CD4-positive, CD25-positive, alpha-beta regulatory T cell (primary cell): Measurements from ENCODE around the gene WDR18. TPM values are rescaled to one million over a fixed set of nuclear protein-coding genes. Genes with fewer than 3 reads are reported as not detected.
A peak's percentile ranks its signal among the peaks of the same experiment; 100 is the strongest.
"Not testable (repeated sequence)": the region's sequence is repeated elsewhere in the genome, so short reads cannot be mapped to it uniquely, and the experiment has no call there.

Experiments
- ATAC-seq, 2 donors: fragments of 150-1000 bp; cut with Tn5 transposase; one replicate each; pipeline ENCODE4 v1.10.0; 2021; ENCODE audit warnings: low read depth in 2 of 2, moderate number of reproducible peaks in 2 of 2, moderate library complexity in 1 of 2
- DNase-seq, 3 donors: peaks; one replicate each; pipeline versions ENCODE4 v3.0.0 to v3.0.0-alpha.2; 2012 to 2022; ENCODE audit warnings: mixed read lengths in 1 of 3
- H3K27ac ChIP-seq: one replicate; pipeline ENCODE4 v1.7.0; 2013; ENCODE audit warnings: mild to moderate bottlenecking, low read length; ENCODE audit not compliant: insufficient read depth, poor library complexity, severe bottlenecking
- H3K27me3 ChIP-seq: one replicate; pipeline ENCODE4 v1.7.0; 2013; ENCODE audit warnings: low read length; ENCODE audit not compliant: control insufficient read depth, insufficient read depth
- H3K36me3 ChIP-seq: one replicate; pipeline ENCODE4 v1.7.0; 2013; ENCODE audit warnings: mild to moderate bottlenecking, low read length, moderate library complexity; ENCODE audit not compliant: control insufficient read depth, insufficient read depth
- H3K4me1 ChIP-seq: 2 replicates; pipeline ENCODE4 v1.7.0; 2013; ENCODE audit warnings: mild to moderate bottlenecking, low read length; ENCODE audit not compliant: insufficient read depth, control insufficient read depth, poor library complexity, severe bottlenecking
- H3K4me3 ChIP-seq: one replicate; pipeline ENCODE4 v1.7.0; 2013; ENCODE audit warnings: low read depth, mild to moderate bottlenecking, low read length, moderate library complexity
- H3K9me3 ChIP-seq, 2 experiments: 1 replicate in 1 of 2; 2 replicates in 1 of 2; pipeline ENCODE4 v1.7.0; 2013; ENCODE audit warnings: low read length in 2 of 2, mild to moderate bottlenecking in 1 of 2, moderate library complexity in 1 of 2; ENCODE audit not compliant: control insufficient read depth in 2 of 2
- H3K27ac Mint-ChIP-seq, 3 donors: one replicate each; pipeline ENCODE4 v1.8.0; 2020 to 2022; ENCODE audit warnings: mild to moderate bottlenecking in 3 of 3, mixed read lengths in 3 of 3, moderate library complexity in 2 of 3
- H3K27me3 Mint-ChIP-seq: one replicate; pipeline ENCODE4 v1.8.0; 2022; ENCODE audit warnings: mild to moderate bottlenecking, mixed read lengths
- H3K36me3 Mint-ChIP-seq: one replicate; pipeline ENCODE4 v1.8.0; 2020; ENCODE audit warnings: mixed read lengths
- H3K4me1 Mint-ChIP-seq, 4 donors: one replicate each; pipeline ENCODE4 v1.8.0; 2020 to 2022; ENCODE audit warnings: mixed read lengths in 4 of 4, mild to moderate bottlenecking in 1 of 4
- H3K4me3 Mint-ChIP-seq, 4 donors: one replicate each; pipeline ENCODE4 v1.8.0; 2020 to 2022; ENCODE audit warnings: mild to moderate bottlenecking in 4 of 4, mixed read lengths in 4 of 4, moderate library complexity in 3 of 4
- H3K9me3 Mint-ChIP-seq, 7 donors: one replicate each; pipeline ENCODE4 v1.8.0; 2020 to 2022; ENCODE audit warnings: mixed read lengths in 7 of 7, mild to moderate bottlenecking in 3 of 7, moderate library complexity in 2 of 7
- polyA plus RNA-seq, 4 donors: library from polyadenylated mRNA; unstranded; fragments of 300-500 nt; fragmentation: Illumina TruSeq; gene quantifications; one replicate each; pipeline ENCODE4 v1.2.3, GENCODE V29; 2021
- total RNA-seq: library from RNA; stranded (reverse); gene quantifications from one replicate; pipeline ENCODE4 v1.2.3, GENCODE V29; 2022

Gene WDR18
- total and polyA plus RNA-seq, 5 donors from 2014 or later: 23.8 to 71.1 (median 60.9) TPM

DNA sequence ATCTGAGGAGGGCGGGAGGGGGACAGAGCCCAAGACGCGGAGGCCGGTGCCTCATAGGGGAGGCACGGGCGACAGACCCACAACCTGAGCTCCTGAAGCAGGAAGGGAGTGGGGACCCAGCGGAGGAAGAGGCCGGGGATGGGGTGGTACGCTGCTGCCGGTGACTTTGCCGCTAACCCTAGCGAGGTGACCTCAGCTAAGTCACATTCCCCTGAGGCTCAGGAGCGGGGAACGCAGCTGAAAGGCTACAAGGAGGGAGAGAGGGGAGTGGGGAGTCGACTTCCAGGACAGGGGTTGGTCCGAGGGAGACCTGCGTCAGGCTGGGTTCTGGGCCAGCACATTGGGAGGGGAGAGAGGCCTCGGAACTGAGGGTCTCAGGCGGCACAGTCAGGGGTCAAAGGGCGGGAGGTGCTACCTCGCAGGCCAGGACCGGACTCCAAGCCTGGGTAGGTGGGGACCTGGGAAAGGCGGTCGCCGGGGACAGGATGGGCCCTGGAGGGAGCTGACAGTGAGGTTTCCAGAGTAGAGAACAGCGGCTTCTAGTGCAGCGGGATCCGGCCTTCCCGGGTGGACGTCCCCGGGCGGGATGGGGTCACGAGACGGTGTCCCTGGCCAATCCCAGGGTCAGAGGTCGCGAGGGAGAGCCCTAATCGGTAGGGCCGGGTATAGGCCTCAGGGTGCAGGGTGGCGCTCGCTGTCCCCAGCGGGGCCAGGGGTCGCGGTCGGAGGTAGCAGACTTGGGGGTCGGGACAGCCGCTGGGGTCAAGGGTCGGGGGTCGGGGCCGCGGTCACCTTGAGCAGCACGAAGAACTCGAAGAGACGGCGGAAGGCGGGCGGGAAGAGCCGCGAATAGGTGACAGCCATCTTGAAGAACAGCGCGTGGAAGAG is 36.1 kb downstream of the WDR18 start:
- peak overlapping the region; percentile 98 for H3K27ac ChIP-seq
- Mint-ChIP-seq H3K27ac (peak overlapping the region; percentile 93 to 99 (median 93)), H3K9me3 (no peaks in the 10 kb centered on the region), H3K27me3 (peaks cover 13% of the 10 kb centered on the region), H3K36me3 (no peaks in the 10 kb centered on the region), H3K4me1 (peaks cover 0 to 54% (median 18%) of the 10 kb centered on the region in 4 donors), H3K4me3 (peak overlapping the region; percentile 88 to 95 (median 94))
- H3K27me3 ChIP-seq: no peaks in the 10 kb centered on the region
- H3K36me3 ChIP-seq: no peaks in the 10 kb centered on the region
- H3K4me3 ChIP-seq: peak overlapping the region; percentile 65
- DNase-seq (peak in 1 of 3 donors; percentile 62), ATAC-seq (no peak)
- H3K9me3 ChIP-seq: no peaks in the 10 kb centered on the region
- peaks cover 58% of the 10 kb centered on the region for H3K4me1 ChIP-seq

DNA sequence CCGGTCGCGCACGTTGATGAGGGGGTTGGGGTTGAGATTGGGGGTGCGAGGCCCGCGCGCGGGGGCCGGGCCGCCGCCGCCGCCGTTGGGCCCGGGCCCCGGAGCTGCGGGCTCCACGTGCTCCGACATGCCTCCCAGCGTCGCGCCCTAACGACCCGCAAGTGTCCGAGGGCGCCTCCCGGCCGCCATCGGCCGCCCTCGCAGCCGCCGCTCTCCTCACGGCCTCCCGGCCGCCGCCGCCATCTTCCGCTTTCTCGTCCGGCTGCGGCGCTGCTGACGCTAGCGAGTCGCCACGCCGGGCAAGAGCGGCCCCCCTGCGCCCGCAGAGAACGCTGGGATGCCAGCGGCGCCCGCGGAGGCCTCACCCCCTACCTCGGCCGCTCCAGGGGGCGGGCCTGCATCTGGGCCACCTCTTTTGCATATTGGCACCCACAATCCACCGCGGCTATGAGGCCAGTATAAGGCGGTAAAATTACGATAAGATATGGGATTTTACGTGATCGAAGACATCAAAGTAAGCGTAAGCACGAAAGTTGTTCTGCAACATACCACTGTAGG is 36.8 kb downstream of the WDR18 start, which contains the start of gene TMEM259:
Gene TMEM259 (minus strand): TSS at position 256 of the 558 bp plus-strand sequence. CDS start 127 bp downstream, at position 129.
- peak; percentile 92 for ATAC-seq
- peak; percentile 96 to 98 (median 97) for DNase-seq
- H3K9me3 ChIP-seq: no peaks in the 10 kb centered on the region
- no peaks in the 10 kb centered on the region for H3K36me3 ChIP-seq
- H3K36me3 Mint-ChIP-seq: no peaks in the 10 kb centered on the region
- no peaks in the 10 kb centered on the region for H3K9me3 Mint-ChIP-seq
- peaks cover 54% of the 10 kb centered on the region for H3K4me1 ChIP-seq
- H3K27ac Mint-ChIP-seq: peak within 1 kb of the TSS; percentile 99 to 100 (median 99)
- peak within 1 kb of the TSS; percentile 98 for H3K27ac ChIP-seq
- H3K27me3 ChIP-seq: no peaks in the 10 kb centered on the region
- peaks cover 13% of the 10 kb centered on the region for H3K27me3 Mint-ChIP-seq
- H3K4me3 ChIP-seq: peak within 1 kb of the TSS; percentile 67
- H3K4me3 Mint-ChIP-seq: peak within 1 kb of the TSS; percentile 88 to 95 (median 94)
- H3K4me1 Mint-ChIP-seq: peaks cover 0 to 51% (median 18%) of the 10 kb centered on the region in 4 donors

DNA sequence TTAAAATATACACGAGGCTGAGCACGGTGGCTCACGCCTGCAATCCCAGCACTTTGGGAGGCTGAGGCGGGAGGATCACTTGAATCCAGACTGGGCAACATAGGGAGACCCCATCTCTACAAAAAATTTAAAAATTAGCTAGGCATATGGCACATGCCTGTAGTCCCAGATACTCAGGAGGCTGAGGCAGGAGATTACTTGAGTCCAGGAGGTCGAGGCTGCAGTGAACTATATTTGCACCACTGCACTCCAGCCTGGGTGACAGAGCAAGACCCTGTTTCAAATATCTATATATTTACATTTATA is 39.7 kb downstream of the WDR18 start:
- H3K4me3 ChIP-seq, DNase-seq, H3K27me3 Mint-ChIP-seq, H3K36me3 ChIP-seq, H3K9me3 Mint-ChIP-seq, H3K27me3 ChIP-seq, ATAC-seq, H3K9me3 ChIP-seq, H3K36me3 Mint-ChIP-seq, H3K27ac Mint-ChIP-seq, H3K27ac ChIP-seq: not testable (repeated sequence)
- H3K4me1 ChIP-seq: peaks cover 47% of the 10 kb centered on the region
- Mint-ChIP-seq H3K4me3 (peak overlapping the region in 2 of 4 donors; percentile 19 to 24), H3K4me1 (peaks cover 0 to 29% (median 10%) of the 10 kb centered on the region in 4 donors)

DNA sequence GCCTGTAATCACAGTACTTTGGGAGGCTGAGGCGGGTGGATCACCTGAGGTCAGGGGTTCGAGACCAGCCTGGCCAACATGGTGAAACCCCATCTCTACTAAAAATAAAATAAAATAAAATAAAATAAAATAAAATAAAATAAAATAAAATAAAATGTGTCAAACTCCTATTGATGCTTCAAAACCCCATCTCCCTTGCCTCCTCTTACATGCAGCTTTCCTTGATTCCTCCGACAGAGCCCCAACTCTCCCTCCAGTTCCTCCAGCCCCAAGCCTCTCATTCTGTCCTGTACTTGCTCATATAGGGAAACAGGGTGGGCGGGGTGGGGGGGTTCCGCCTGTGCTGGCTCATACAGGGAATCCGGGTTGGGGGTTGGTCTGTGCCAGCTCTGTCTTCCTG is 40.9 kb downstream of the WDR18 start:
- Mint-ChIP-seq H3K4me1 (peaks cover 0 to 27% (median 10%) of the 10 kb centered on the region in 4 donors), H3K4me3 (peak overlapping the region; percentile 62 to 75 (median 70))
- not testable (repeated sequence) for H3K36me3 Mint-ChIP-seq, H3K27me3 Mint-ChIP-seq, H3K27ac ChIP-seq, H3K4me3 ChIP-seq, H3K9me3 ChIP-seq, H3K27me3 ChIP-seq, ATAC-seq, H3K36me3 ChIP-seq, H3K27ac Mint-ChIP-seq, H3K9me3 Mint-ChIP-seq, DNase-seq
- peaks cover 47% of the 10 kb centered on the region for H3K4me1 ChIP-seq

DNA sequence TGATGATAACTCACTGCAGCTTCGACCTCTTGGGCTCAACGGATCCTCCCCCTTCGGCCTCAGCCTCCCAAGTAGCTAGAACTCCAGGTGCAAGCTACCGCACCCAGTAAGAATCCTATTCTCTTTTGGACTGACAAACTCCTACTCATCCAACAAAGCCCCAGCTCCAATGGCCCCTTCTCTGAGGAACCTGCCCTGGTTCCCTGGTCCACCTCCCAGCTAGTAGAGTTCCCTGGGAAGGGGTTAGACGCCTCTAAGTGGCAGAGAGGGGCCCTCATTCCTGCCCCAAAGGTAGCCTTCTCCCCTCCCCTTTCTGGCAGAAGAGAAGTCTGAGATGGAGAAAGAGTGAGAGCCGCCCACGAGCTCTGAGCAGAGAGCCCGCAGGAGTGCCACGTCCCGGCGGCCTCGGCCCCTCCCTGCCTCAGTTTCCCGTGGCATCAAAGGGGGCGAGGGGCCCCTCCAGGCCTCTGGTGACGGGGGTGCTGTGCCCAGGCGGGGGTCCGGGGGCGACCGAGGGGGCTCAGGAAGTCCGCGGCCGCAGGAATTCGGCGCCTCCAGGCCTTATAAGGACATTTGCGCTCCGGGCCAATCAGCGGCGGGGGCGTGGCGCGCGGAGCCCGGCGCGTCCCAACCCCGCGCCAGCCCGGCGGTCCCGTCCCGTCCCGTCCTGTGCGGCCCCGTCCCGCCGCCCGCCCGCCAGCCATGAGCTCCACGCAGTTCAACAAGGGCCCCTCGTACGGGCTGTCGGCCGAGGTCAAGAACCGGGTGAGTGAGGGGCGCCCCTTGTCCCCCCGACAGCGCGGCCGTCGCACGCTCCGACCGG is 42.0 kb downstream of the WDR18 start, which contains the start of gene CNN2:
Gene CNN2 (plus strand): TSS at position 649 of the 823 bp plus-strand sequence. CDS start 54 bp downstream, at position 703.
- DNase-seq (peak; percentile 54 to 73 (median 67)), ATAC-seq (peak; percentile 43 to 44)
- H3K4me1 ChIP-seq: peaks cover 52% of the 10 kb centered on the region
- peak within 1 kb of the TSS; percentile 97 to 100 (median 98) for H3K4me3 Mint-ChIP-seq
- peak within 1 kb of the TSS; percentile 85 for H3K4me3 ChIP-seq
- H3K36me3 ChIP-seq: peaks cover 8% of the 10 kb centered on the region
- no peaks in the 10 kb centered on the region for H3K9me3 Mint-ChIP-seq
- H3K9me3 ChIP-seq: no peaks in the 10 kb centered on the region
- peak within 1 kb of the TSS; percentile 86 to 96 (median 92) for H3K27ac Mint-ChIP-seq
- H3K27me3 ChIP-seq: no peaks in the 10 kb centered on the region
- H3K4me1 Mint-ChIP-seq: peaks cover 4 to 35% (median 9%) of the 10 kb centered on the region in 4 donors
- H3K27ac ChIP-seq: peak within 1 kb of the TSS; percentile 82
- peaks cover 8% of the 10 kb centered on the region for H3K36me3 Mint-ChIP-seq
- H3K27me3 Mint-ChIP-seq: peaks cover 6% of the 10 kb centered on the region

DNA sequence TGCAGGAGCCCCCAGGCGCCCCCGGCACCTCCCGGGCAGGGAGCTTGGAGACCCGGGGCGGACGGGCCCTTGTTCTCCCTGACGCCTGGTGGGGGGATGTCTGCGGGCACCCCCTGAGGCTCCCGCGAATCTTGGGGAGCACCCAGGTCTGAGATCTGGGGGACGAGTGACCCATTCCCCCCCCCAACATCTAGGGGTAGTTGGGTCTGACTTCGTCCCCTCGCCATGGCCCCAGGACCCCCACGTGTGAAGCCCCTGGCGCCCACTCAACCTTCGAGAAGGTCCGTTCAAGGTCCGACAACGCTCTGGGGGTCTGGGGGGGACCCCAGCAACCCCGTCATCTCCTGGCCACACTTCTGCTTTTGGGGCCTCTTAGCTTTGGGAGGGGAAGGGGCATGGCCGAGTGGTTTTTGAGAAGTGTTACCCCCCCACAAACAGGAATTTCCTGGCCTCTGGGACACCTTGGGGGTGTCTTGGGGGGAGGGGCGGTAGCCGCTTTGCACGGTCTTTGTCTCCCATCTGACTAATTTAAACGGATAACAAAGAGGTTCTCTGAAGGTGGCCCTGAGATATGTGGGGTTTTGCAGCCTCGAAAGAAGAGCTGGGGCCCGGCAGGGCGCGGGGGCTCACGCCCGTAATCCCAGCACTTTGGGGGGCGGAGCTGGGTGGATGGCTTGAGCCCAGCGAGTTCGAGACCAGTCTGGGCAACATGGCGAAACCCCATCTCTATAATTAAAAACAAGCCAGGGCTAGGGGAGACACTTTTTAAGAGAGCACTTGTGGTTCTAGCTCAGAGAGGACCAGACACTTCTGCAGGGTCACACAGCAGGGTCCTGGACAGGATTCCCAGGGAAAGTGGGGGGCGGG is 42.9 kb downstream of the WDR18 start:
- peak in 1 of 2 donors; percentile 1 for ATAC-seq
- H3K4me1 ChIP-seq: peaks cover 47% of the 10 kb centered on the region

More for the DNA sequence above, 42.9 kb downstream of the WDR18 start:
- peak overlapping the region; percentile 85 for H3K4me3 ChIP-seq
- Mint-ChIP-seq H3K4me3 (peak overlapping the region; percentile 97 to 100 (median 98)), H3K36me3 (peaks cover 8% of the 10 kb centered on the region), H3K27me3 (no peaks in the 10 kb centered on the region), H3K9me3 (no peaks in the 10 kb centered on the region), H3K27ac (peak overlapping the region; percentile 86 to 96 (median 92)), H3K4me1 (peaks cover 0 to 29% (median 5%) of the 10 kb centered on the region in 4 donors)
- H3K9me3 ChIP-seq: no peaks in the 10 kb centered on the region
- DNase-seq: peak in 2 of 3 donors; percentile 43 to 51
- peak overlapping the region; percentile 82 for H3K27ac ChIP-seq
- no peaks in the 10 kb centered on the region for H3K27me3 ChIP-seq
- H3K36me3 ChIP-seq: peaks cover 12% of the 10 kb centered on the region
